H9 (cell line): ENCODE data around the gene NPAS3. TPM values are rescaled to one million over a fixed set of nuclear protein-coding genes. Genes with fewer than 3 reads are reported as not detected.

Experiments
- DNase-seq: peaks from one replicate; pipeline ENCODE4 v3.0.0-alpha.2; 2017
- H2AFZ ChIP-seq: one replicate; pipeline ENCODE4 v1.6.1; 2013; ENCODE audit warnings: mild to moderate bottlenecking, low read length, control low read depth, moderate library complexity
- H2AK5ac ChIP-seq: 2 replicates; pipeline ENCODE4 v1.6.1; 2013; ENCODE audit warnings: low read length, control low read depth, mixed read lengths; ENCODE audit not compliant: insufficient read length
- H2BK120ac ChIP-seq: one replicate; pipeline ENCODE4 v1.6.1; 2013; ENCODE audit warnings: low read depth, mild to moderate bottlenecking, low read length, control low read depth, inconsistent platforms; ENCODE audit not compliant: poor library complexity, severe bottlenecking
- H2BK12ac ChIP-seq: 2 replicates; pipeline ENCODE4 v1.6.1; 2013; ENCODE audit warnings: low read length, control low read depth, mixed read lengths, low read depth; ENCODE audit not compliant: insufficient read length
- H2BK15ac ChIP-seq: 2 replicates; pipeline ENCODE4 v1.6.1; 2013; ENCODE audit warnings: low read depth, low read length, control low read depth
- H2BK20ac ChIP-seq: one replicate; pipeline ENCODE4 v1.6.1; 2013; ENCODE audit warnings: low read depth, mild to moderate bottlenecking, low read length, control low read depth, inconsistent platforms; ENCODE audit not compliant: poor library complexity, severe bottlenecking
- H2BK5ac ChIP-seq: 2 replicates; pipeline ENCODE4 v1.6.1; 2013; ENCODE audit warnings: low read length, control low read depth, mixed read lengths; ENCODE audit not compliant: insufficient read length
- H3K14ac ChIP-seq: 2 replicates; pipeline ENCODE4 v1.6.1; 2013; ENCODE audit warnings: low read length, control low read depth; ENCODE audit not compliant: insufficient read depth
- H3K18ac ChIP-seq: 2 replicates; pipeline ENCODE4 v1.6.1; 2013; ENCODE audit warnings: low read depth, mild to moderate bottlenecking, mixed read lengths, low read length, control low read depth; ENCODE audit not compliant: insufficient read length
- H3K23ac ChIP-seq: 2 replicates; pipeline ENCODE4 v1.6.1; 2013; ENCODE audit warnings: low read length, control low read depth, mixed read lengths, low read depth; ENCODE audit not compliant: insufficient read length
- H3K23me2 ChIP-seq: 2 replicates; pipeline ENCODE4 v1.6.1; 2013; ENCODE audit warnings: low read depth, mild to moderate bottlenecking, mixed read lengths, low read length, control low read depth; ENCODE audit not compliant: insufficient read length, poor library complexity, severe bottlenecking
- H3K27ac ChIP-seq: 2 replicates; pipeline ENCODE4 v1.5.1; 2013; ENCODE audit warnings: low read length, control low read depth, mixed read lengths, low read depth; ENCODE audit not compliant: insufficient read length
- H3K27me3 ChIP-seq: 2 replicates; pipeline ENCODE4 v1.6.1; 2013; ENCODE audit warnings: low read length, control low read depth, inconsistent platforms; ENCODE audit not compliant: insufficient read depth
- H3K4ac ChIP-seq: 2 replicates; pipeline ENCODE4 v1.6.1; 2013; ENCODE audit warnings: low read depth, mild to moderate bottlenecking, control low read depth, inconsistent platforms, low read length, moderate library complexity
- H3K4me1 ChIP-seq: 2 replicates; pipeline ENCODE4 v1.6.1; 2013; ENCODE audit warnings: low read length, control low read depth, inconsistent platforms; ENCODE audit not compliant: insufficient read depth
- H3K4me2 ChIP-seq: 2 replicates; pipeline ENCODE4 v1.6.1; 2013; ENCODE audit warnings: low read length, control low read depth, mixed read lengths; ENCODE audit not compliant: insufficient read length, insufficient read depth
- H3K56ac ChIP-seq: 2 replicates; pipeline ENCODE4 v1.6.1; 2013; ENCODE audit warnings: low read depth, mild to moderate bottlenecking, mixed read lengths, low read length, control low read depth; ENCODE audit not compliant: insufficient read length
- H3K79me1 ChIP-seq: 2 replicates; pipeline ENCODE4 v1.6.1; 2013; ENCODE audit warnings: low read depth, mild to moderate bottlenecking, moderate library complexity, low read length, control low read depth, inconsistent platforms; ENCODE audit not compliant: insufficient read depth, poor library complexity, severe bottlenecking
- H3K79me2 ChIP-seq: 2 replicates; pipeline ENCODE4 v1.6.1; 2013; ENCODE audit warnings: low read length, control low read depth, inconsistent platforms; ENCODE audit not compliant: insufficient read depth
- H3K9ac ChIP-seq: 2 replicates; pipeline ENCODE4 v1.6.1; 2013; ENCODE audit warnings: low read length, control low read depth, mixed read lengths; ENCODE audit not compliant: insufficient read length; ENCODE audit errors: extremely low read depth
- H3K9me3 ChIP-seq: one replicate; pipeline ENCODE4 v1.6.1; 2013; ENCODE audit warnings: low read depth, low read length, inconsistent platforms; ENCODE audit not compliant: control insufficient read depth
- H3T11ph ChIP-seq: one replicate; pipeline ENCODE4 v1.6.1; 2013; ENCODE audit warnings: mild to moderate bottlenecking, low read length, control low read depth, inconsistent platforms
- H4K20me1 ChIP-seq: one replicate; pipeline ENCODE4 v1.6.1; 2013; ENCODE audit not compliant: control insufficient read depth, insufficient read length, insufficient read depth
- H4K5ac ChIP-seq: 2 replicates; pipeline ENCODE4 v1.6.1; 2013; ENCODE audit warnings: low read depth, mild to moderate bottlenecking, mixed read lengths, low read length, control low read depth; ENCODE audit not compliant: insufficient read length
- H4K8ac ChIP-seq: replicated peaks from 2 replicates; pipeline ENCODE4 v1.6.1; 2013; ENCODE audit warnings: low read length, control low read depth, mixed read lengths, low read depth; ENCODE audit not compliant: insufficient read length
- H4K91ac ChIP-seq: 2 replicates; pipeline ENCODE4 v1.6.1; 2013; ENCODE audit warnings: low read depth, mild to moderate bottlenecking, moderate library complexity, mixed read lengths, low read length, control low read depth; ENCODE audit not compliant: insufficient read length
- H3K27ac Mint-ChIP-seq, 3 experiments: 2 replicates in 2 of 3; 3 replicates in 1 of 3; pipeline ENCODE4 v1.8.0; 2020 to 2021; ENCODE audit warnings: mixed read lengths in 3 of 3, mild to moderate bottlenecking in 1 of 3, moderate library complexity in 1 of 3
- H3K27me3 Mint-ChIP-seq: 2 replicates; pipeline ENCODE4 v1.8.0; 2021; ENCODE audit warnings: low read depth, mild to moderate bottlenecking, moderate library complexity, mixed read lengths
- H3K36me3 Mint-ChIP-seq, 3 experiments: 2 replicates in 2 of 3; 3 replicates in 1 of 3; pipeline ENCODE4 v1.8.0; 2020 to 2021; ENCODE audit warnings: low read depth in 3 of 3, mixed read lengths in 3 of 3; ENCODE audit not compliant: insufficient read depth in 1 of 3
- H3K4me1 Mint-ChIP-seq, 2 experiments: 2 replicates each; pipeline ENCODE4 v1.8.0; 2020; ENCODE audit warnings: mixed read lengths in 2 of 2
- H3K4me3 Mint-ChIP-seq, 2 experiments: 2 replicates in 1 of 2; 3 replicates in 1 of 2; pipeline ENCODE4 v1.8.0; 2020 to 2021; ENCODE audit warnings: mild to moderate bottlenecking in 2 of 2, mixed read lengths in 2 of 2, moderate library complexity in 1 of 2
- H3K9me3 Mint-ChIP-seq, 2 experiments: 2 replicates in 1 of 2; 3 replicates in 1 of 2; pipeline ENCODE4 v1.8.0; 2020; ENCODE audit warnings: mild to moderate bottlenecking in 2 of 2, mixed read lengths in 2 of 2, moderate library complexity in 1 of 2
- CTCF ChIP-seq: fragments of 200-600 bp; sonication (generic); conservative IDR thresholded peaks from 3 replicates; pipeline ENCODE4 v1.8.0; 2021; ENCODE audit warnings: antibody characterized with exemption, mild to moderate bottlenecking
- WGBS: extraction: QIAGEN DNeasy Blood & Tissue Kit; methylation state at CpG from one replicate; pipeline ENCODE4 v1.1.7; 2013; ENCODE audit warnings: missing lambda C conversion rate, low lambda C conversion rate, mixed read lengths; ENCODE audit not compliant: insufficient read length; ENCODE audit errors: extremely low coverage; 5-methylcytosine and 5-hydroxymethylcytosine counted together
- total RNA-seq: library from RNA; stranded (reverse); gene quantifications from 2 replicates; pipeline ENCODE4 v1.2.1, GENCODE V29; 2021

Gene NPAS3
- total RNA-seq, 1 experiment from 2014 or later: 0.17 TPM

DNA sequence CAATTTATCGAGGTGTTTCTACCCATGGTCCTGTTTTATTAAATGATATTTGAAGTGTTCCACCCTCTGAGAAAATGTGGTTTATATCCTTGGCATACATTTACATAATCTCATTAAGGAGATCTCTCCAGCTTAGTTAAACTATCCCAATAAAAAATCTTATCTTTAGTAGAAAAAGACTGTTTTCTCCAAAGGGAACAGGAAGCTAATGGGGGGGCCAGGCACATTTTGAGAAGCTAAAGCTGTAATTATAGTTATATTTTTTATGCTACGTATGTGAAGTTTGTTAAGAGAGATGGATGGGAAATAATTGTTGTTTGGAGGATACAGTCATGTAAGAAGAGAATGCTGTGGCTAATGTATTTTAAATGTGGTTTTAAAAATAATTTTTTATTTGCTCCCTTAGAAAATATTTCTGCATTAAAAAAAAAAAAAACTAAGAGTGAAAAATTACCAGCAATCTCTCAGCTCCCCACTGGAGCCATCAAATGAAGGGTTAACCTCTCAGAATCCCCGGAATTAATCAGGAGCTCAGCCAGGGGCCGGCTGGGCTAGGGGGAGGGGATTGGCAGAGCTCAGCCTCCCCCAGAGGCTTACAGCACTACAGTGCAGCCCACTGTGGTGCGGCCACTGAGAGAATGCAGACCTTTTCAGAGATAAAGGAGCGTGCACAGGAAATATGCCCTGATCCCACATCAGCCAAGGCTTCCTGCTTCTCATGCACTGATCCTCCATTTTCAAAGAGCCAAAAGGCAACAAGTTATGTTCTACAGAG lies 826.4 kb downstream of the NPAS3 start:
- no peak overlapping the region for H2BK20ac ChIP-seq
- no peak overlapping the region for H4K91ac ChIP-seq
- no peak overlapping the region for H3K4ac ChIP-seq
- H3K9ac ChIP-seq: no peak overlapping the region
- no peak overlapping the region for H4K8ac ChIP-seq
- H3K56ac ChIP-seq: no peak overlapping the region
- H3K36me3 Mint-ChIP-seq: no peaks in the 10 kb centered on the region
- H3K23ac ChIP-seq: no peak overlapping the region
- DNase-seq: peak; percentile 65
- no peak overlapping the region for H3K18ac ChIP-seq
- no peaks in the 10 kb centered on the region; the same call in 1 of the 2 replicates for H3K27me3 Mint-ChIP-seq
- H4K20me1 ChIP-seq: no peaks in the 10 kb centered on the region
- no peaks in the 10 kb centered on the region for H3K79me2 ChIP-seq
- H2BK5ac ChIP-seq: no peak overlapping the region
- no peak overlapping the region for H2BK12ac ChIP-seq
- H3K4me2 ChIP-seq: peak overlapping the region; percentile 64
- H3K79me1 ChIP-seq: no peaks in the 10 kb centered on the region
- peak overlapping the region; percentile 11 to 24; a peak in 1 of 5 replicates for H3K4me3 Mint-ChIP-seq
- TF ChIP-seq CTCF: no peak
- no peak overlapping the region for H3T11ph ChIP-seq
- H3K14ac ChIP-seq: no peak overlapping the region
- no peak overlapping the region for H2BK15ac ChIP-seq
- no peaks in the 10 kb centered on the region for H3K27me3 ChIP-seq
- no peak overlapping the region for H2AFZ ChIP-seq
- H4K5ac ChIP-seq: no peak overlapping the region
- no peak overlapping the region for H2AK5ac ChIP-seq
- H3K4me1 ChIP-seq: peaks cover 13% of the 10 kb centered on the region; the same call in 1 of the 2 replicates
- peak overlapping the region; percentile 43 to 65 (median 49); a peak in 5 of 7 replicates for H3K27ac Mint-ChIP-seq
- H3K23me2 ChIP-seq: no peaks in the 10 kb centered on the region
- peaks cover 53 to 56% of the 10 kb centered on the region in 2 experiments for H3K4me1 Mint-ChIP-seq
- no peak overlapping the region for H3K27ac ChIP-seq
- no peaks in the 10 kb centered on the region for H3K9me3 ChIP-seq
- no peak overlapping the region for H2BK120ac ChIP-seq
- WGBS: 100% methylated on average over 1 of the region's 6 CpGs
- H3K9me3 Mint-ChIP-seq: no peaks in the 10 kb centered on the region
